Motor neuron (in vitro differentiated cells): ENCODE measurements around the gene HES4. TPM values are rescaled to one million over a fixed set of nuclear protein-coding genes. Genes with fewer than 3 reads are reported as not detected.

Source experiments
- ATAC-seq, 8 experiments: fragments of 200-7000 bp; cut with Tn5 transposase; replicated peaks in 6 of 8; 2 replicates each; pipeline ENCODE4 v1.8.0; 2021; ENCODE audit warnings: mild to moderate bottlenecking in 8 of 8, moderate library complexity in 8 of 8
- H3K27ac ChIP-seq, 2 donors: fragments of 250-450 bp; sonication (Bioruptor Pico); 2 replicates each; pipeline ENCODE4 v1.9.0; 2021; ENCODE audit warnings: antibody characterized with exemption in 2 of 2, mild to moderate bottlenecking in 2 of 2, moderate library complexity in 1 of 2
- H3K4me1 ChIP-seq, 2 donors: fragments of 250-450 bp; sonication (Bioruptor Pico); replicated peaks in 1 of 2; 2 replicates each; pipeline ENCODE4 v1.6.1; 2021; ENCODE audit warnings: antibody characterized with exemption in 2 of 2, mild to moderate bottlenecking in 2 of 2, moderate library complexity in 1 of 2
- H3K4me3 ChIP-seq, 5 donors: fragments of 250-450 bp; sonication (Bioruptor Pico); 2 replicates each; pipeline ENCODE4 v1.9.0; 2021; ENCODE audit warnings: antibody characterized with exemption in 5 of 5, mild to moderate bottlenecking in 5 of 5, moderate library complexity in 4 of 5
- WGBS, 10 experiments: fragments of 450-650 bp; shearing (Covaris generic); methylation state at CpG; one replicate each; pipeline ENCODE4 v1.0.0; 2022; 5-methylcytosine and 5-hydroxymethylcytosine counted together
- in situ Hi-C, 9 experiments: fragments of 400-800 bp; cut with MboI; loops; one replicate each; pipeline ENCODE4 v1.15.0; 2021; ENCODE audit warnings: low sequenced_read_pairs in 9 of 9, low pct_unique_long_range_greater_than_20kb in 2 of 9; ENCODE audit not compliant: unreplicated experiment in 9 of 9
- total RNA-seq, 8 experiments: library from RNA; unstranded; fragments of 300-600 nt; gene quantifications; 2 replicates each; pipeline versions ENCODE4 v1.2.3 to v1.2.4, GENCODE V29; 2022

HES4 gene
- total RNA-seq, 8 experiments from 2014 or later = 0.45 to 100 (median 43.1) TPM

DNA sequence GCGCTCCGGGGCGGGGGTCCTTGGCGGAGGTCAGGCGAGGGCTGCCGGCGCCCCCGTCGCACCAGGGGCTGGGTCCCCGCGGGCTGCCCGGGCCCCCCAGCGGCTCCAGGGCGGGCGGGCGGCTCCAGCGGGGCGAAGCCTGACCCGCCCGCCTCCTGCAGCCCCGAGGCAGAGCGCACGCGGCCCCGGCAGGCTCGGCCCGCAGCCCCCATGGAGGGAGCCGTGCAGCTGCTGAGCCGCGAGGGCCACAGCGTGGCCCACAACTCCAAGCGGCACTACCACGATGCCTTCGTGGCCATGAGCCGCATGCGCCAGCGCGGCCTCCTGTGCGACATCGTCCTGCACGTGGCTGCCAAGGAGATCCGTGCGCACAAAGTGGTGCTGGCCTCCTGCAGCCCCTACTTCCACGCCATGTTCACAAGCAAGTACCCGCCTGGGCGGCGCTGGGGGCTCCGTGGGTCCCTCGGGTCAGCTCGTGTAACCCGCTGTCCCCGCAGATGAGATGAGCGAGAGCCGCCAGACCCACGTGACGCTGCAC, 38.7 kb downstream of the HES4 start:
- 18 to 100% (median 45%) methylated on average over 2 to 10 of the region's 56 CpGs; no CpG with 5 or more reads in 6 of the 10 experiments for WGBS, 10 experiments
- no peak overlapping the region for H3K27ac ChIP-seq
- peak in 7 of 8 experiments; percentile 3 to 14 (median 6) for ATAC-seq
- H3K4me3 ChIP-seq = peak overlapping the region; percentile 62 to 100 (median 97)
- H3K4me1 ChIP-seq = peaks cover 12 to 13% of the 10 kb centered on the region in 2 donors
- in situ Hi-C loops = no loop called here

- Histone ChIP-seq H3K27ac (peak within 1 kb of the TSS in 1 of 2 donors; percentile 9), H3K4me1 (peaks cover 12 to 13% of the 10 kb centered on the region in 2 donors), H3K4me3 (peak within 1 kb of the TSS; percentile 62 to 100 (median 97))
- WGBS, 10 experiments = 0% methylated on average over 9 of the region's 109 CpGs; no CpG with 5 or more reads in 9 of the 10 experiments
- in situ Hi-C loops = no loop called here
- ATAC-seq = peak; percentile 54 to 82 (median 66)
Observed at GRCh38 chr1:960363-961131, 39.4 kb downstream of the HES4 start, which contains the start of gene KLHL17. TSS of gene KLHL17 (plus strand) at chr1:960584. CDS start at chr1:960694, 110 bp downstream.

GRCh38 chr1:959731-960362, 40.0 kb downstream of the HES4 start:
- H3K27ac ChIP-seq = no peak overlapping the region
- peak in 2 of 8 experiments; percentile 0 to 11 for ATAC-seq
- WGBS, 10 experiments = 67% methylated on average over 3 of the region's 57 CpGs; no CpG with 5 or more reads in 9 of the 10 experiments
- peaks cover 12 to 13% of the 10 kb centered on the region in 2 donors for H3K4me1 ChIP-seq
- in situ Hi-C loops = no loop called here
- peak overlapping the region; percentile 62 to 100 (median 97) for H3K4me3 ChIP-seq

- Histone ChIP-seq H3K4me3 (peak within 1 kb of the TSS; percentile 68 to 100 (median 94)), H3K4me1 (peaks cover 12 to 13% of the 10 kb centered on the region in 2 donors), H3K27ac (peak within 1 kb of the TSS; percentile 6 to 76)
- in situ Hi-C loops = no loop called here
- ATAC-seq = peak; percentile 72 to 82 (median 76)
- 0 to 4% (median 1%) methylated on average over 2 to 34 of the region's 101 CpGs; no CpG with 5 or more reads in 6 of the 10 experiments for WGBS, 10 experiments
Observed at GRCh38 chr1:958823-959730, 40.8 kb downstream of the HES4 start, which contains the start of gene NOC2L. TSS of gene NOC2L (minus strand) at chr1:959256. CDS start at chr1:959240, 16 bp downstream.

DNA sequence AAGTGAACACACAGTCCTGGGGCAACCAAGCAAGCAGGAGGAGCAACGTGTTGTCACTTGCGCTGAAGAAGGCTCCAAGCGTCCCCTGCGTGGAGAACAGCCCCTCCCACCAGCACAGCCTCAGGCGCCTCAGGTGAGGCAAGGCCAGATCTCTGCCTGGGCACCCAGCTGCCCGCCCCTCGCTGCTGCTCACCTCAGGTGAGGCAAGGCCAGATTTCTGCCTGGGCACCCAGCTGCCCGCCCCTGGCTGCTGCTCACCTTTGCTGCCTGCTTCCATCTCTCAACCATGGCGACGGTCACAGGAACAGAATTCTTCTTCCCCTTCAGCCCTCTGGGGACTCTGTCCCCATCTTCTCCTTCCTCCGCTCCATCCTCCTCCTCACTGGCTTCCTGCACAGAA, 43.3 kb downstream of the HES4 start:
- no peak overlapping the region for H3K4me3 ChIP-seq
- in situ Hi-C loops = no loop called here
- H3K27ac ChIP-seq = no peak overlapping the region
- whole genome bisulfite sequencing, 10 experiments = 92 to 100% (median 96%) methylated on average over 1 to 7 of the region's 11 CpGs; no CpG with 5 or more reads in 3 of the 10 experiments
- no peak for ATAC-seq
- peaks cover 12 to 13% of the 10 kb centered on the region in 2 donors for H3K4me1 ChIP-seq

GRCh38 chr1:955474-955873, 44.4 kb downstream of the HES4 start:
- in situ Hi-C loops = no loop called here
- H3K27ac ChIP-seq = no peak overlapping the region
- H3K4me3 ChIP-seq = no peak overlapping the region
- H3K4me1 ChIP-seq = peaks cover 8 to 9% of the 10 kb centered on the region in 2 donors
- ATAC-seq = no peak
- WGBS, 10 experiments = 67 to 100% (median 89%) methylated on average over 1 to 3 of the region's 6 CpGs; no CpG with 5 or more reads in 5 of the 10 experiments

GRCh38 chr1:954927-955326, 45.0 kb downstream of the HES4 start:
- peaks cover 8 to 9% of the 10 kb centered on the region in 2 donors for H3K4me1 ChIP-seq
- no peak overlapping the region for H3K4me3 ChIP-seq
- no peak overlapping the region for H3K27ac ChIP-seq
- no peak for ATAC-seq
- WGBS, 10 experiments = 89 to 100% (median 93%) methylated on average over 1 to 13 of the region's 13 CpGs; no CpG with 5 or more reads in 4 of the 10 experiments
- in situ Hi-C loops = no loop called here

DNA sequence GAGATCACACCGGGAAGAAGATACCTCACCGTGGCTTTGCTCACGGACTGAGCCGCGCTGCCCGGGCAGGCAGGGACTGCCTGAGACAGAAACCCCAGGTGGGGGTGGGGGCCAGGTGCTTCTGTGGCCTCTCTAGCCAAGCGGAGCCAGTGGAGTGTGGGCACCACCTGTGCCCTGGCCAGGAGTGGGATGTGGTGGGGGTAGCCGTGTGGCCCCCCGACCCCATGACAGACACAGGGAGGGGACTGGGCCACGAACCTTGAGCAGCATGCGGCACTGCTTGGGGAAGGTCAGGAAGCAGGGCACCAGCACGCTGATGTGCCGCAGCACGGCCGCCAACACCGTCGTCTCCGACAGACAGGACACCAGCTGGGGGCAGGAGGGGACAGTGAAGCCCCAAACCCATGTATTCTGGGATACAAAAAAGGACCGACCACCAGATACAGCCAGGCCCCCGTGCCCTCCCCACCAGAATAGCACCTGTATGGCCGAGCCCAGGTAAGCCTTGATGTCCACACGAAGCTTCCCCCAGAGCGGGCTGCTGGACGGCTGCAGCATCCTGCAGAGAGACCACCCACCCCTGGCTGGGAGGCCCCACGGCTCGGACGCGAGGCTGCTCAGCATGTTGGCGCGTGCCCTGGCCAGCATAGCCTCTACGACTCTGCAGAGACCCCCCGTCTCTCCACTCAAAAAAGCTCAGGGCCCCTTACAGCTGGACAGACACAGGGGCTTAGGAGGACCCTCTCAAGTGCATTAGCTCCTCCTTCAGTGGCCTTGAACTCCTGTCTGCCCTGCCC, 46.2 kb downstream of the HES4 start:
- Histone ChIP-seq H3K4me1 (peaks cover 8 to 9% of the 10 kb centered on the region in 2 donors), H3K27ac (no peak overlapping the region), H3K4me3 (no peak overlapping the region)
- WGBS, 10 experiments = 86 to 100% (median 94%) methylated on average over 2 to 22 of the region's 32 CpGs; no CpG with 5 or more reads in 4 of the 10 experiments
- ATAC-seq = peak in 2 of 8 experiments; percentile 2 to 6
- in situ Hi-C loops = no loop called here

- peaks cover 0 to 1% of the 10 kb centered on the region in 2 donors for H3K4me1 ChIP-seq
- no peak overlapping the region for H3K4me3 ChIP-seq
- peak in 1 of 8 experiments; percentile 4 for ATAC-seq
- 80 to 100% methylated on average over 1 of the region's 7 CpGs; no CpG with 5 or more reads in 8 of the 10 experiments for WGBS, 10 experiments
- no peak overlapping the region for H3K27ac ChIP-seq
- in situ Hi-C loops = no loop called here
Observed at GRCh38 chr1:952603-953002, 47.3 kb downstream of the HES4 start.

GRCh38 chr1:952201-952600, 47.7 kb downstream of the HES4 start:
- ATAC-seq = no peak
- H3K27ac ChIP-seq = no peak overlapping the region
- in situ Hi-C loops = no loop called here
- no peak overlapping the region for H3K4me3 ChIP-seq
- no peaks in the 10 kb centered on the region for H3K4me1 ChIP-seq
- 60 to 98% (median 86%) methylated on average over 1 to 8 of the region's 15 CpGs; no CpG with 5 or more reads in 6 of the 10 experiments for whole genome bisulfite sequencing, 10 experiments

- ATAC-seq = peak in 4 of 8 experiments; percentile 9 to 59 (median 20)
- 69 to 100% (median 83%) methylated on average over 2 to 6 of the region's 6 CpGs; no CpG with 5 or more reads in 5 of the 10 experiments for WGBS, 10 experiments
- in situ Hi-C loops = no loop called here
- Histone ChIP-seq H3K27ac (no peak overlapping the region), H3K4me1 (no peaks in the 10 kb centered on the region), H3K4me3 (no peak overlapping the region)
Observed at GRCh38 chr1:951364-951763, 48.5 kb downstream of the HES4 start.
